ENCODE data around the gene SEC24B.

- no peak for TF ChIP-seq PATZ1 (CRISPR knock-in tag; IDR thresholded peaks at IDR 0.05; ENCODE audit: borderline replicate concordance)
- no peak for TF ChIP-seq RARB (CRISPR knock-in tag; IDR thresholded peaks at IDR 0.05)
- no peak for TF ChIP-seq CREB5 (CRISPR knock-in tag; IDR thresholded peaks at IDR 0.05; ENCODE audit: low read depth)
- TF ChIP-seq TCF4 (CRISPR knock-in tag; IDR thresholded peaks at IDR 0.05; ENCODE audit: borderline replicate concordance), result no peak
- TF ChIP-seq OSR1 (CRISPR knock-in tag; IDR thresholded peaks at IDR 0.05), result no peak
- TF ChIP-seq ZFP3 (CRISPR knock-in tag; IDR thresholded peaks at IDR 0.05), result no peak
- TF ChIP-seq ARNTL (CRISPR knock-in tag; IDR thresholded peaks at IDR 0.05; ENCODE audit: borderline replicate concordance, low read depth), result no peak
Observed at GRCh38 chr4:109548655-109549054, 115.0 kb downstream of the SEC24B start.
